Panc1 (cell line): Measurements from ENCODE around the gene PALB2. TPM values are rescaled to one million over a fixed set of nuclear protein-coding genes. Genes with fewer than 3 reads are reported as not detected.

ENCODE experiments used
- ATAC-seq: fragments of 200-7000 bp; cut with Tn5 transposase; 2 replicates; pipeline ENCODE4 v1.9.1; 2020; ENCODE audit warnings: mild to moderate bottlenecking, moderate library complexity
- BruUV-seq: library from RNA; stranded (reverse); fragments of 400-500 nt; replicated peaks from 2 replicates; lab custom pipeline; 2021; lab: Mats Ljungman, UMichigan
- CTCF ChIA-PET: fragments of 300-600 bp; sonication (Branson Sonifier 250); formaldehyde crosslinking; loops from one replicate; lab custom pipeline; 2022; ENCODE audit warnings: antibody characterized with exemption; lab: Charles Lee
- POLR2A ChIA-PET: fragments of 300-600 bp; sonication (Branson Sonifier 250); formaldehyde crosslinking; loops from one replicate; lab custom pipeline; 2022; ENCODE audit warnings: antibody characterized with exemption; lab: Charles Lee
- DNase-seq: peaks from one replicate; pipeline ENCODE4 v3.0.0-alpha.2; 2010; ENCODE audit warnings: low read depth, low spot score
- H3K27ac ChIP-seq: 2 replicates; pipeline ENCODE4 v1.5.1; 2011; ENCODE audit warnings: mild to moderate bottlenecking, low read length, inconsistent platforms
- H3K27me3 ChIP-seq: fragments of 200-500 bp; sonication (Bioruptor generic); 2 replicates; pipeline ENCODE4 v1.6.0; 2014; ENCODE audit warnings: low read length, inconsistent platforms; ENCODE audit not compliant: control insufficient read depth, insufficient read depth
- H3K36me3 ChIP-seq: fragments of 200-500 bp; sonication (Bioruptor generic); 2 replicates; pipeline ENCODE4 v1.5.1; 2014; ENCODE audit warnings: inconsistent platforms, mild to moderate bottlenecking, low read length, moderate library complexity; ENCODE audit not compliant: control insufficient read depth, insufficient read depth
- H3K4me1 ChIP-seq: 2 replicates; pipeline ENCODE4 v1.5.1; 2011; ENCODE audit warnings: inconsistent platforms, mild to moderate bottlenecking, low read length, moderate library complexity; ENCODE audit not compliant: control insufficient read depth, insufficient read depth
- H3K4me3 ChIP-seq, 2 experiments: 2 replicates each; pipeline ENCODE4 v1.5.1; 2011 to 2012; ENCODE audit warnings: low read depth in 2 of 2, low read length in 2 of 2, mild to moderate bottlenecking in 2 of 2, inconsistent platforms in 1 of 2, moderate library complexity in 1 of 2
- H3K9me3 ChIP-seq: fragments of 200-500 bp; sonication (Bioruptor generic); 2 replicates; pipeline ENCODE4 v1.5.1; 2014; ENCODE audit warnings: low read depth, mild to moderate bottlenecking, inconsistent platforms, low read length, moderate library complexity; ENCODE audit not compliant: control insufficient read depth, insufficient read depth
- POLR2AphosphoS5 ChIP-seq: IDR thresholded peaks from 2 replicates; pipeline ENCODE4 v1.6.1; 2012; ENCODE audit warnings: mild to moderate bottlenecking, low read depth, low read length, moderate library complexity
- SIN3A ChIP-seq: IDR thresholded peaks from 2 replicates; pipeline ENCODE4 v1.6.1; 2012; ENCODE audit warnings: low read depth, mild to moderate bottlenecking, low read length, moderate library complexity, borderline replicate concordance; ENCODE audit not compliant: insufficient read depth
- TCF7L2 ChIP-seq: IDR thresholded peaks from 2 replicates; pipeline ENCODE4 v1.6.1; 2011; ENCODE audit warnings: mild to moderate bottlenecking, low read depth, low read length, inconsistent platforms
- in situ Hi-C: cut with HindIII; loops from 2 replicates; pipeline ENCODE4 v1.10.0; 2016; ENCODE audit warnings: low sequenced_read_pairs, low pct_unique_long_range_greater_than_20kb
- intact Hi-C: fragments of 100-400 bp; cut with micrococcal nuclease; formaldehyde crosslinking; loops from one replicate; pipeline ENCODE4 v1.10.0; 2022; ENCODE audit not compliant: unreplicated experiment
- total RNA-seq: library from RNA; stranded (reverse); gene quantifications from one replicate; pipeline ENCODE4 v1.2.1, GENCODE V29; 2021; ENCODE audit not compliant: unreplicated experiment
- TF ChIP-seq, protein P1 (sequence below), 2 experiments: IDR thresholded peaks; 2 replicates each; pipeline ENCODE4 v1.6.1; 2011 to 2012; ENCODE audit warnings: low read depth in 2 of 2, control low read depth in 1 of 2, low read length in 1 of 2, mild to moderate bottlenecking in 1 of 2, moderate library complexity in 1 of 2; ENCODE audit not compliant: insufficient read depth in 1 of 2
- TF ChIP-seq, protein P2 (sequence below): fragments of 450-650 bp; IDR thresholded peaks from 2 replicates; pipeline ENCODE4 v1.5.1; 2017; ENCODE audit warnings: mild to moderate bottlenecking

The PALB2 gene
- total RNA-seq, 1 experiment from 2014 or later: 21.7 TPM

- H3K36me3 ChIP-seq: peaks cover 15% of the 10 kb centered on the region; the same call in 1 of the 2 replicates
- in situ Hi-C loops: no loop called here
- no peak overlapping the region for H3K27ac ChIP-seq
- no peaks in the 10 kb centered on the region for H3K27me3 ChIP-seq
- intact Hi-C loops: no loop called here
- H3K4me1 ChIP-seq: no peaks in the 10 kb centered on the region
- ATAC-seq (no peak), DNase-seq (no peak)
- BruUV-seq: no TSS peak
- ChIA-PET CTCF (no interaction called here), POLR2A (no interaction called here)
- no peak overlapping the region for H3K4me3 ChIP-seq
- no peaks in the 10 kb centered on the region for H3K9me3 ChIP-seq
- TF ChIP-seq, protein P1, sequence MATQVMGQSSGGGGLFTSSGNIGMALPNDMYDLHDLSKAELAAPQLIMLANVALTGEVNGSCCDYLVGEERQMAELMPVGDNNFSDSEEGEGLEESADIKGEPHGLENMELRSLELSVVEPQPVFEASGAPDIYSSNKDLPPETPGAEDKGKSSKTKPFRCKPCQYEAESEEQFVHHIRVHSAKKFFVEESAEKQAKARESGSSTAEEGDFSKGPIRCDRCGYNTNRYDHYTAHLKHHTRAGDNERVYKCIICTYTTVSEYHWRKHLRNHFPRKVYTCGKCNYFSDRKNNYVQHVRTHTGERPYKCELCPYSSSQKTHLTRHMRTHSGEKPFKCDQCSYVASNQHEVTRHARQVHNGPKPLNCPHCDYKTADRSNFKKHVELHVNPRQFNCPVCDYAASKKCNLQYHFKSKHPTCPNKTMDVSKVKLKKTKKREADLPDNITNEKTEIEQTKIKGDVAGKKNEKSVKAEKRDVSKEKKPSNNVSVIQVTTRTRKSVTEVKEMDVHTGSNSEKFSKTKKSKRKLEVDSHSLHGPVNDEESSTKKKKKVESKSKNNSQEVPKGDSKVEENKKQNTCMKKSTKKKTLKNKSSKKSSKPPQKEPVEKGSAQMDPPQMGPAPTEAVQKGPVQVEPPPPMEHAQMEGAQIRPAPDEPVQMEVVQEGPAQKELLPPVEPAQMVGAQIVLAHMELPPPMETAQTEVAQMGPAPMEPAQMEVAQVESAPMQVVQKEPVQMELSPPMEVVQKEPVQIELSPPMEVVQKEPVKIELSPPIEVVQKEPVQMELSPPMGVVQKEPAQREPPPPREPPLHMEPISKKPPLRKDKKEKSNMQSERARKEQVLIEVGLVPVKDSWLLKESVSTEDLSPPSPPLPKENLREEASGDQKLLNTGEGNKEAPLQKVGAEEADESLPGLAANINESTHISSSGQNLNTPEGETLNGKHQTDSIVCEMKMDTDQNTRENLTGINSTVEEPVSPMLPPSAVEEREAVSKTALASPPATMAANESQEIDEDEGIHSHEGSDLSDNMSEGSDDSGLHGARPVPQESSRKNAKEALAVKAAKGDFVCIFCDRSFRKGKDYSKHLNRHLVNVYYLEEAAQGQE (IDR thresholded peaks at IDR 0.05; ENCODE audit: insufficient read depth in 1 of 2, low read depth in 2 of 2, low read length in 1 of 2): no peak
- TF ChIP-seq POLR2AphosphoS5 (no peak), SIN3A (no peak), TCF7L2 (no peak)
- TF ChIP-seq, protein P2, sequence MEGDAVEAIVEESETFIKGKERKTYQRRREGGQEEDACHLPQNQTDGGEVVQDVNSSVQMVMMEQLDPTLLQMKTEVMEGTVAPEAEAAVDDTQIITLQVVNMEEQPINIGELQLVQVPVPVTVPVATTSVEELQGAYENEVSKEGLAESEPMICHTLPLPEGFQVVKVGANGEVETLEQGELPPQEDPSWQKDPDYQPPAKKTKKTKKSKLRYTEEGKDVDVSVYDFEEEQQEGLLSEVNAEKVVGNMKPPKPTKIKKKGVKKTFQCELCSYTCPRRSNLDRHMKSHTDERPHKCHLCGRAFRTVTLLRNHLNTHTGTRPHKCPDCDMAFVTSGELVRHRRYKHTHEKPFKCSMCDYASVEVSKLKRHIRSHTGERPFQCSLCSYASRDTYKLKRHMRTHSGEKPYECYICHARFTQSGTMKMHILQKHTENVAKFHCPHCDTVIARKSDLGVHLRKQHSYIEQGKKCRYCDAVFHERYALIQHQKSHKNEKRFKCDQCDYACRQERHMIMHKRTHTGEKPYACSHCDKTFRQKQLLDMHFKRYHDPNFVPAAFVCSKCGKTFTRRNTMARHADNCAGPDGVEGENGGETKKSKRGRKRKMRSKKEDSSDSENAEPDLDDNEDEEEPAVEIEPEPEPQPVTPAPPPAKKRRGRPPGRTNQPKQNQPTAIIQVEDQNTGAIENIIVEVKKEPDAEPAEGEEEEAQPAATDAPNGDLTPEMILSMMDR: no peak
Observed at GRCh38 chr16:23670137-23670776, 29.1 kb upstream of the PALB2 start.

- Histone ChIP-seq H3K36me3 (peaks cover 21% of the 10 kb centered on the region), H3K4me3 (no peak overlapping the region), H3K27ac (no peak overlapping the region), H3K4me1 (no peaks in the 10 kb centered on the region), H3K27me3 (no peaks in the 10 kb centered on the region), H3K9me3 (no peaks in the 10 kb centered on the region)
- ATAC-seq (no peak), DNase-seq (no peak)
- TF ChIP-seq TCF7L2 (no peak), POLR2AphosphoS5 (no peak), SIN3A (no peak)
- TF ChIP-seq, protein P2: no peak
- TF ChIP-seq, protein P1 (IDR thresholded peaks at IDR 0.05; ENCODE audit: insufficient read depth in 1 of 2, low read depth in 2 of 2, low read length in 1 of 2): no peak
- no TSS peak for BruUV-seq
- in situ Hi-C loops: no loop called here
- POLR2A ChIA-PET: no interaction called here
- CTCF ChIA-PET: no interaction called here
- intact Hi-C loops: no loop called here
Observed at GRCh38 chr16:23668873-23669272, 27.8 kb upstream of the PALB2 start.
